ENCODE data around the gene TMEM232. TPM values are rescaled to one million over a fixed set of nuclear protein-coding genes. Genes with fewer than 3 reads are reported as not detected.

The TMEM232 gene
- total RNA-seq, 2 donors from 2014 or later = 13.3 TPM; not detected in 1

DNA sequence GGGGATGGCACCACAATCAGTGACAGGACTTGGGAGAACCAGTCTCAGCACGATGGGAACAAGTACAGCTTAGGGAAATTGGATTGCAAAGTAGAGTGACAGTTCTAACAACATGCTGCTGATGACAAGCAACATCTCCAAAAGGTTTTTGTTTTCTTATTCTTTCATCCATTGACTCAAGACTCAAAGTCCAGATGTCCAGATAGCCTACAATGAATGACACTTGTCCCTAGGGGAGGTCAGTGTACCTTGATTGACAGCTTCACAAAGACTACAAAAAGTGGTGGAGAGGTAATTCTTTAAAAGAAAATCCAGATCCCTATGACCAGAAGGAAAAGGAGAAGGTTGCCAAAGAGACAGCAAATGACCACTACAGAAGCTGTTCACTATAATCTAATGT is 323.9 kb downstream of the TMEM232 start:
- H3K9me3 ChIP-seq = no peaks in the 10 kb centered on the region
- TF ChIP-seq, protein P1, sequence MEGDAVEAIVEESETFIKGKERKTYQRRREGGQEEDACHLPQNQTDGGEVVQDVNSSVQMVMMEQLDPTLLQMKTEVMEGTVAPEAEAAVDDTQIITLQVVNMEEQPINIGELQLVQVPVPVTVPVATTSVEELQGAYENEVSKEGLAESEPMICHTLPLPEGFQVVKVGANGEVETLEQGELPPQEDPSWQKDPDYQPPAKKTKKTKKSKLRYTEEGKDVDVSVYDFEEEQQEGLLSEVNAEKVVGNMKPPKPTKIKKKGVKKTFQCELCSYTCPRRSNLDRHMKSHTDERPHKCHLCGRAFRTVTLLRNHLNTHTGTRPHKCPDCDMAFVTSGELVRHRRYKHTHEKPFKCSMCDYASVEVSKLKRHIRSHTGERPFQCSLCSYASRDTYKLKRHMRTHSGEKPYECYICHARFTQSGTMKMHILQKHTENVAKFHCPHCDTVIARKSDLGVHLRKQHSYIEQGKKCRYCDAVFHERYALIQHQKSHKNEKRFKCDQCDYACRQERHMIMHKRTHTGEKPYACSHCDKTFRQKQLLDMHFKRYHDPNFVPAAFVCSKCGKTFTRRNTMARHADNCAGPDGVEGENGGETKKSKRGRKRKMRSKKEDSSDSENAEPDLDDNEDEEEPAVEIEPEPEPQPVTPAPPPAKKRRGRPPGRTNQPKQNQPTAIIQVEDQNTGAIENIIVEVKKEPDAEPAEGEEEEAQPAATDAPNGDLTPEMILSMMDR (IDR thresholded peaks at IDR 0.05) = no peak
- no peaks in the 10 kb centered on the region for H3K36me3 ChIP-seq
- no peak overlapping the region for H3K4me3 ChIP-seq
- no peak overlapping the region for H3K27ac ChIP-seq
- no peaks in the 10 kb centered on the region for H3K4me1 ChIP-seq (ENCODE audit: control insufficient read depth in 1 of 2, low read depth in 2 of 2)
- DNase-seq (ENCODE audit: low spot score) = no peak
- ATAC-seq (ENCODE audit: insufficient number of reproducible peaks, low FRiP score, low read depth) = no peak
- H3K27me3 ChIP-seq (replicated peaks; ENCODE audit: insufficient read depth) = no peaks in the 10 kb centered on the region

DNA sequence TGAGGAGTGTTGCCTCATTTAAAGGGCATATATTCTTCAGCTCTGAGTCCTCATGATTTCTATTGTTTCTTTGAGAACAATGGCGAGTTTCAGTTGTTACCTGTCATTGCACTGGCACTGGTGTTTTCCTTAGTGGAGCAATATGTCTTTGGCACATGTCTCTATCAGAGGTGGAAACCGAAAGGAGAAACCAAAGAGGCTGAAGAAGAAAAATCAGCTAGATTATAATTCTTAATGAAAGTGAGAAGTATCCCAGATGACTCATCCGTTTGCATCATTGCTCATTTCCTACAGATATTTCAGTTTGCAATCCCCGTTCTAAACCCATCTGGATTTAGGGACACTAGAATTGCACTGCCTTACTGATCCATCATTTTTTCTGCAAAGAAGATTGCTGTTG is 324.6 kb downstream of the TMEM232 start:
- TF ChIP-seq, protein P1 (IDR thresholded peaks at IDR 0.05) = no peak
- no peak for DNase-seq (ENCODE audit: low spot score)
- H3K36me3 ChIP-seq = no peaks in the 10 kb centered on the region
- no peak for ATAC-seq (ENCODE audit: insufficient number of reproducible peaks, low FRiP score, low read depth)
- no peaks in the 10 kb centered on the region for H3K9me3 ChIP-seq
- H3K27ac ChIP-seq = no peak overlapping the region
- H3K4me1 ChIP-seq (ENCODE audit: control insufficient read depth in 1 of 2, low read depth in 2 of 2) = no peaks in the 10 kb centered on the region
- H3K27me3 ChIP-seq (replicated peaks; ENCODE audit: insufficient read depth) = no peaks in the 10 kb centered on the region
- no peak overlapping the region for H3K4me3 ChIP-seq

DNA sequence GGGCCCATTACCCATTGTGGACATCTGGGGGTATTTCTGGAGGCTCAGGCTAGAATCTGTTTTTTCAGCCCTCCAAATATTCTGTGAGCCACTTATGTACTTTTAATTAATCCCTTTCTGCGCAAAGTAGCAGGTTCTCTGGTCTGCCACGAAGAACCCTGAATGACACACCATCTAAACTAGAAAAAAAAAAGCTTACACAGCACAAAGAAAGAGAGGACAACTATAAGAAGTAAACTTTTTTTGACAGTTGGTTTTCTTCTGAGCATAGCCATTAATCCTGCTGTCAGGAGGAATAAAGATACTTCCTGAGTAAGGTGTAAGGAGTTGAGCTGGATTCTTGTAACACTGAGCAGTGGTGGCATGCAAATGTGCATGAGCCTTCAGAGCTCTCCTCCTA is 327.5 kb downstream of the TMEM232 start:
- TF ChIP-seq, protein P1 (IDR thresholded peaks at IDR 0.05) = no peak
- Histone ChIP-seq H3K4me1 (ENCODE audit: control insufficient read depth in 1 of 2, low read depth in 2 of 2) (no peaks in the 10 kb centered on the region), H3K4me3 (no peak overlapping the region), H3K27me3 (replicated peaks; ENCODE audit: insufficient read depth) (no peaks in the 10 kb centered on the region), H3K36me3 (no peaks in the 10 kb centered on the region), H3K9me3 (no peaks in the 10 kb centered on the region), H3K27ac (no peak overlapping the region)
- DNase-seq (ENCODE audit: low spot score) (no peak), ATAC-seq (ENCODE audit: insufficient number of reproducible peaks, low FRiP score, low read depth) (no peak)

DNA sequence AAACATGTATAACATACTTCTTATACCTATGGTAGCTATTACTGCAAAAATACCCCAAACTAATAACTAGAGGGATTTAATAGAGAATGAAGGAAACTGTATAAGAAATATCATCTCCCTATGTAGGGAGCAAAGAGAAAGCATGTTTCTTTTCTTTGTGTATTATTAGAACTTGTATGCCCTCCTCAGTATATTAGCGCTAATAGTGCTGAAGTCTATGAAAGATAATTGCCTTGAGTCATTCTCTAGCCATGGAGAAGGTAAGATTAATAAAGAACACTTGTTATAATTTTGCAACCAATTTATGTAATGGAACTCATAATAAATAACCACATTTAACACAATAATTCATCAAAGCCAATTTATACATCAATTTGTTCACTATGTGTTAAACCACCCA is 329.2 kb downstream of the TMEM232 start:
- ATAC-seq (ENCODE audit: insufficient number of reproducible peaks, low FRiP score, low read depth) (no peak), DNase-seq (ENCODE audit: low spot score) (no peak)
- H3K27me3 ChIP-seq (replicated peaks; ENCODE audit: insufficient read depth) = no peaks in the 10 kb centered on the region
- H3K27ac ChIP-seq = no peak overlapping the region
- no peak overlapping the region for H3K4me3 ChIP-seq
- H3K36me3 ChIP-seq = no peaks in the 10 kb centered on the region
- TF ChIP-seq, protein P1 (IDR thresholded peaks at IDR 0.05) = no peak
- H3K4me1 ChIP-seq (ENCODE audit: control insufficient read depth in 1 of 2, low read depth in 2 of 2) = no peaks in the 10 kb centered on the region
- H3K9me3 ChIP-seq = no peaks in the 10 kb centered on the region

DNA sequence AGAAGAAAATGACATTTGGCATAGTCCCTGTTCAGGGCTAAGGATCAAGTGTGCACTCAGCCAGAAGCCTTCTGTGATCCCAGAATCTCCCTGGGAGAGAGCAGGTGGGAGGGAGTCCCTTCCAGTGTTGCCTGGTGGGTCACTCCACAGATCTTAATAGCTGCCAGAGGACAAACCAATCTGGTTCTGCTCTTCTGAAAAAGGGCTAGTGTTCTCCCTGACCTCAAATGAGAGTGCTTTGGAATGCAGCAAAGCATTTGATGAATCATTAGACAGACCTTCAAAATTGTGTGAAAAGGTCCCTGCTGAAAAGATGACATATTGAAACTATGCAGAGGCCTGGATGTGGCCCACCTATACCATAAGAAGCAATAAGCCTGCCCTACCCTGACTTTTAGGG is 339.7 kb downstream of the TMEM232 start:
- no peak overlapping the region for H3K4me3 ChIP-seq
- H3K4me1 ChIP-seq (ENCODE audit: control insufficient read depth in 1 of 2, low read depth in 2 of 2) = peaks cover 4 to 8% of the 10 kb centered on the region in 2 donors
- H3K27ac ChIP-seq = no peak overlapping the region
- ATAC-seq (ENCODE audit: insufficient number of reproducible peaks, low FRiP score, low read depth) (no peak), DNase-seq (ENCODE audit: low spot score) (no peak)
- TF ChIP-seq, protein P1 (IDR thresholded peaks at IDR 0.05) = no peak
- no peaks in the 10 kb centered on the region for H3K27me3 ChIP-seq (replicated peaks; ENCODE audit: insufficient read depth)
- no peaks in the 10 kb centered on the region for H3K36me3 ChIP-seq
- H3K9me3 ChIP-seq = no peaks in the 10 kb centered on the region
